PC-3 (cell line): ENCODE results near the gene SFXN1.

ENCODE experiments used
- CTCF ChIP-seq: fragments of 300-600 bp; sonication (generic); conservative IDR thresholded peaks from 2 replicates; pipeline ENCODE4 v1.5.1; 2017; ENCODE audit warnings: antibody characterized with exemption, low read depth, mild to moderate bottlenecking, low read length
- EZH2 ChIP-seq: fragments of 300-600 bp; sonication (generic); IDR thresholded peaks from one replicate; pipeline ENCODE4 v1.6.1; 2017; ENCODE audit warnings: antibody characterized with exemption, mild to moderate bottlenecking, low read length; ENCODE audit not compliant: unreplicated experiment

- no peak for TF ChIP-seq CTCF
- TF ChIP-seq EZH2: no peak
Observed at GRCh38 chr5:175575301-175575700, 96.9 kb downstream of the SFXN1 start.
